K562 treated with DMSO at 1 percent for 4 hours (cell line): ENCODE results near the gene CLP1. TPM values are rescaled to one million over a fixed set of nuclear protein-coding genes. Genes with fewer than 3 reads are reported as not detected.

Source experiments
- total RNA-seq: library from RNA; unstranded; fragments of 300-600 nt; gene quantifications from 2 replicates; pipeline ENCODE4 v1.2.3, GENCODE V29; 2022; ENCODE audit not compliant: insufficient read depth

The CLP1 gene
- 23.3 and 24.1 TPM in 2 replicates for total RNA-seq

DNA sequence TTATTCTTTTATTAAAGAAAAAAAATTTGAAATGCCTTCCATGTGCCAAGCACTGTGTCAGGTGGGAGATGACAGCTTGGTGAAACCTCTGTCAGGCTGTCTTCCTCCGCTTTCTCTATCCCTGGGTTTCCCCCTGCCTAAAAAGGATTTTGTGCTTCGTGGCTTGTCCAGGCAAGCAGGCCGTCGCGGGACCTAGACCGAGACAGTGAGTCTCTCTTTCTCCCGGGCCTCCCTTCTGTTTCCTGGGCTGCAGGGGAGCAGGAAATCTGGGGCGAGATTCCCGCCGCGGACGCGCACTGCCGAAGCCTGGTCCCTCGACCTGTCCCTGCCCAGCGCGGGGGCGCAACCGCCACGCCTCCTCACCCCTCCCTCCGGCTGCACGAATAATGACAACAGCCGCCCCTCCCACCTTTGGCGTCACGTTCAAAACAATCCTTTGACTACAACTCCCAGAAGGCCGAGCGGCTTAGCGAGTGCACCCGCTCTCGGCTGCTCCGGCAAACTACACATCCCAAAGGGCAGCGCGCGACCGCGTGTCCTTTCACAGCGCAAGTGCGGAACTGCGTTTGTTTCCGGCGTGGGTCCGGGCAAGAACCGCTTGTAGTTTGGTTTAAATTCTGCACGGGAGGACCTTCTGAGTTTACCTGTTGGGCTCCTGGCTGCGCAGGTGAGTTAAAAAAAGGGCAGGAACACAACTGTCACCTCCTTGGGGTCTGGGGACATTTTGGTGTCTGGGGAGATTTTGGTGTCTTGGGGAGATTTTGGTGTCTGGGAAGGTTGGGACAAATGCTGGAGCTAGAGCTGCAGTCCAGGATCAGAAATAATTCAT lies at the start of gene CLP1:
TSS of gene CLP1 (plus strand) at position 569 of the 829 bp plus-strand sequence. CDS start 1,715 bp downstream, outside the sequence.

DNA sequence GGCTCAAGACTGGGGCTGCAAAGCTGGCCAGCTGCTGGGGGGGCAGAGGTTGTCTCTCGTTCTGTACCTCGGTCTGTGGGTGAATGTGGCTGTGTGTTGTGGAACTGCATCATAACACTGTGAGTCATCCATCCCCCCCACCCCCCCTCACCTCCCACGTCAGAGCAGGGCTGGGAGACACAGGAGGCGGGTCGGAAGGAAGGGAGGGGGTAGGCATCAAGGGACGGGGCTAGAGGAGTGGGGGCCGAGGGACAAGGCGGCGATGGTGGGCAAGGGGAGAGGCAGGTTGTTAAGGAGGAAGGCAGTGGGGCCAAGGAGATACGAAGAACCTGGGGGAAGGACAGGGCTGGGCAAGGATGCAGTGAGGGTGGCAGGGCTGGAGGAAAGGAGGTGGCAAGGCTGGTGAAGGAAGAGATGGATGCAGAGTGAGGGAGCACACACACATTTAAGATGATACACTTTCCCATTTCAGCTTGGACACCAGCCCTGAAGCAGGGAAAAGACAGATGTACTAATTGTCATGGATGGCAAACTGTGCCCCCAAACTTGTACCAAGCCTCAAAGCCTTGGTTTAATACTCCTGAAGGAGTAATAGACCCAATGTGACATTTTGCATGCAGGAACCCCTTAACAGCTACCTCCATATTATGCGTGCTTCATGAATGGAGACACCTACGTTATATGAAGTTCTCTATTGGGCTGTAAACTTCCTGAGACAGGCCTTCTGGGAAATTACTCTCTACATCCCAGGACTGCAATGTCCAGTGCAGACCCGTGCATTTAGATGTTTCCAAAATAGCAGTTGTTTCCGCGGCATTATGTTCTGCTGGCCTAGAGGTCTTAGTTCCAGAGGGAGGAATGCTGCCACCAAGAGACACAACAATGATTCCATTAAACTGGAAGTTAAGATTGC lies 7.5 kb upstream of the CLP1 start, which contains the start of gene YPEL4:
TSS of gene YPEL4 (minus strand) at position 87 of the 913 bp plus-strand sequence. CDS start 2,805 bp downstream, outside the sequence.

GRCh38 chr11:57667736-57668433 lies 10.3 kb downstream of the CLP1 start, which contains the start of gene ZDHHC5:
Gene ZDHHC5, plus strand, starts transcription at chr11:57668114. Its CDS starts 4,977 bp downstream, at chr11:57673091.

Other genes starting within 250 kb of the CLP1 start
- 82.6 and 138 TPM in 2 replicates for gene SLC43A3, start 230.6 kb upstream of the CLP1 start, total RNA-seq
- gene RTN4RL2, start 197.2 kb upstream of the CLP1 start, total RNA-seq, result 5.8 TPM in 2 replicates
- gene SLC43A1, start 142.1 kb upstream of the CLP1 start, total RNA-seq, result 95.1 and 105 TPM in 2 replicates
- gene TIMM10, start 127.0 kb upstream of the CLP1 start, total RNA-seq, result 24.9 and 45.6 TPM in 2 replicates
- gene SMTNL1, start 120.2 kb upstream of the CLP1 start, total RNA-seq, result 0.80 TPM in 1 of 2 replicates, not detected in the other
- 95.6 and 107 TPM in 2 replicates for gene UBE2L6, start 90.1 kb upstream of the CLP1 start, total RNA-seq
- 1.6 TPM in 1 of 2 replicates, not detected in the other for gene SERPING1, start 60.1 kb upstream of the CLP1 start, total RNA-seq
- 1.6 and 2.7 TPM in 2 replicates for gene YPEL4, start 7.8 kb upstream of the CLP1 start, total RNA-seq
- 30.9 and 32.6 TPM in 2 replicates for gene ZDHHC5, start 10.4 kb downstream of the CLP1 start, total RNA-seq
- 25.1 and 25.7 TPM in 2 replicates for gene MED19, start 54.5 kb downstream of the CLP1 start, total RNA-seq
- gene TMX2, start 54.8 kb downstream of the CLP1 start, total RNA-seq, result 101 and 113 TPM in 2 replicates
- gene SELENOH, start 83.7 kb downstream of the CLP1 start, total RNA-seq, result 258 and 301 TPM in 2 replicates
- not detected in 2 replicates for gene BTBD18, start 94.1 kb downstream of the CLP1 start, total RNA-seq
- 37.7 and 38.5 TPM in 2 replicates for gene CTNND1, start 104.0 kb downstream of the CLP1 start, total RNA-seq